ENCODE results near the gene UNC13D.

GRCh38 chr17:75888484-75888883 is 44.3 kb upstream of the UNC13D start:
- TF ChIP-seq POLR2A (IDR thresholded peaks at IDR 0.05), result no peak
- no peak for TF ChIP-seq POLR2AphosphoS5 (IDR thresholded peaks at IDR 0.05)
